ENCODE results near the gene MRPS10. TPM values are rescaled to one million over a fixed set of nuclear protein-coding genes. Genes with fewer than 3 reads are reported as not detected.

The MRPS10 gene
- total and polyA plus RNA-seq, 10 of the 15 experiments (the other 5 are each of a cell fraction or from before 2014, with no cell fraction given), result 28.5 to 83.3 (median 52.8) TPM

- TF ChIP-seq SMAD1 (IDR thresholded peaks at IDR 0.05; ENCODE audit: low read depth, partially characterized antibody) (no peak), BCLAF1 (IDR thresholded peaks at IDR 0.05) (no peak)
Observed at GRCh38 chr6:42227173-42227850, 9.7 kb upstream of the MRPS10 start (continued).

- H3K79me2 ChIP-seq (ENCODE audit: control insufficient read depth, insufficient read depth, low read length), result no peaks in the 10 kb centered on the region
- no peaks in the 10 kb centered on the region for H3K36me3 ChIP-seq (ENCODE audit: control insufficient read depth in 2 of 2, insufficient read depth in 2 of 2, low read length in 1 of 2)
- no peak for ATAC-seq
- ChIA-PET RAD21 (ENCODE audit: unreplicated experiment) (interaction anchor here (1.1 to 2.8 kb wide), 4 partner anchors 10 to 44 kb away, joined by 3 to 11 read pairs (median 4); no protein-coding TSS in a partner anchor), CTCF (interaction anchor here (1.2 to 5.9 kb wide), 6 partner anchors 10 to 321 kb away, joined by 3 to 57 read pairs (median 4); no protein-coding TSS in a partner anchor), SMC1A (ENCODE audit: uncharacterized antibody, unreplicated experiment) (interaction anchor here (0.6 to 6.1 kb wide), 4 partner anchors 9 to 320 kb away, joined by 3 to 49 read pairs (median 18); no protein-coding TSS in a partner anchor), POLR2A (interaction anchor here (0.9 to 3.0 kb wide), 5 partner anchors 10 to 283 kb away, joined by 3 to 14 read pairs (median 3); no protein-coding TSS in a partner anchor)
- WGBS (ENCODE audit: insufficient coverage, insufficient replicate concordance, low lambda C conversion rate, missing lambda C conversion rate), result 97% methylated on average over 8 of the region's 8 CpGs
- no peaks in the 10 kb centered on the region for H4K20me1 ChIP-seq (ENCODE audit: control insufficient read depth, insufficient read depth)
- no peaks in the 10 kb centered on the region for H3K9me3 ChIP-seq (replicated peaks; ENCODE audit: control insufficient read depth, insufficient read depth, low read length)
- H3K27ac ChIP-seq (ENCODE audit: control insufficient read depth, insufficient read depth), result no peak overlapping the region
- H3K4me2 ChIP-seq (ENCODE audit: control insufficient read depth, insufficient read depth), result no peak overlapping the region
- intact Hi-C loops (cut with micrococcal nuclease; ENCODE audit: unreplicated experiment), result no loop called here
- H3K27me3 ChIP-seq (replicated peaks in 1 of 2; ENCODE audit: control insufficient read depth in 2 of 2, insufficient read depth in 2 of 2, low read length in 1 of 2), result no peaks in the 10 kb centered on the region
- BruUV-seq (replicated peaks), result no TSS peak
- H2AFZ ChIP-seq (ENCODE audit: control insufficient read depth, low read depth, low read length), result no peak overlapping the region
- no peak overlapping the region for H3K4me3 ChIP-seq
- TF ChIP-seq EGR1 (IDR thresholded peaks at IDR 0.05; ENCODE audit: borderline replicate concordance in 1 of 2, low read depth in 2 of 2, low read length in 2 of 2) (no peak), TARDBP (IDR thresholded peaks at IDR 0.05; ENCODE audit: borderline replicate concordance) (no peak)
- in situ Hi-C loops (cut with MboI), result no loop called here
- no peak overlapping the region for H3K9ac ChIP-seq (ENCODE audit: control insufficient read depth, insufficient read depth, low read length)
- no peaks in the 10 kb centered on the region; the same call in 1 of the 2 replicates for H3K4me1 ChIP-seq (ENCODE audit: control insufficient read depth, insufficient read depth, low read length)
- no peak for DNase-seq (ENCODE audit: low read depth, low spot score)
- FAIRE-seq, result no peak
Observed at GRCh38 chr6:42226645-42227143, 9.0 kb upstream of the MRPS10 start.

Data from GM12878 (cell line).